SU-DHL-6 (cell line): ENCODE measurements around the gene MYBL2.
A peak's percentile ranks its signal among the peaks of the same experiment; 100 is the strongest.

Experiments
- H2AFZ ChIP-seq: fragments of 200-600 bp; sonication (generic); 2 replicates; pipeline ENCODE4 v1.6.1; 2014; ENCODE audit warnings: low read depth, mild to moderate bottlenecking, moderate library complexity, mixed read lengths, antibody characterized with exemption, low read length; ENCODE audit not compliant: severe bottlenecking
- H3F3A ChIP-seq: fragments of 200-600 bp; shearing (Covaris generic); 2 replicates; pipeline ENCODE4 v1.6.0; 2016; ENCODE audit warnings: antibody characterized with exemption, mild to moderate bottlenecking; ENCODE audit not compliant: insufficient read depth
- H3K27ac ChIP-seq: fragments of 200-600 bp; sonication (generic); 2 replicates; pipeline ENCODE4 v1.5.1; 2016; ENCODE audit warnings: low read depth, mild to moderate bottlenecking, low read length, moderate library complexity, mixed read lengths
- H3K27me3 ChIP-seq: fragments of 200-600 bp; sonication (generic), shearing (Covaris generic); 2 replicates; pipeline ENCODE4 v1.6.0; 2014; ENCODE audit warnings: mild to moderate bottlenecking, low read length
- H3K36me3 ChIP-seq: fragments of 200-600 bp; sonication (generic); 2 replicates; pipeline ENCODE4 v1.6.1; 2014; ENCODE audit warnings: mild to moderate bottlenecking, low read length, mixed read lengths
- H3K4me2 ChIP-seq: fragments of 300-600, 200-600 bp; shearing (Covaris generic), sonication (generic); 2 replicates; pipeline ENCODE4 v1.6.0; 2014; ENCODE audit warnings: low read length, low read depth, mild to moderate bottlenecking; ENCODE audit not compliant: poor library complexity, severe bottlenecking
- H3K4me3 ChIP-seq: fragments of 200-600 bp; sonication (generic); 2 replicates; pipeline ENCODE4 v1.5.1; 2014; ENCODE audit warnings: antibody characterized with exemption, low read length, mild to moderate bottlenecking, mixed read lengths; ENCODE audit not compliant: insufficient read depth, poor library complexity, severe bottlenecking
- H3K79me2 ChIP-seq: fragments of 200-600 bp; sonication (generic); 2 replicates; pipeline ENCODE4 v1.6.1; 2014; ENCODE audit warnings: mild to moderate bottlenecking, low read length, moderate library complexity; ENCODE audit not compliant: insufficient read depth
- H3K9ac ChIP-seq: fragments of 200-600 bp; sonication (generic); 2 replicates; pipeline ENCODE4 v1.7.0; 2014; ENCODE audit warnings: mild to moderate bottlenecking, low read length
- H3K9me2 ChIP-seq: fragments of 200-600 bp; sonication (generic); replicated peaks from 2 replicates; pipeline ENCODE4 v1.6.1; 2014; ENCODE audit warnings: low read length; ENCODE audit not compliant: insufficient read depth
- H3K9me3 ChIP-seq: fragments of 200-600 bp; sonication (generic); 2 replicates; pipeline ENCODE4 v1.6.1; 2014; ENCODE audit warnings: low read length, mixed read lengths; ENCODE audit not compliant: insufficient read depth
- H4K20me1 ChIP-seq: fragments of 200-600 bp; sonication (generic); 2 replicates; pipeline ENCODE4 v1.6.1; 2014; ENCODE audit warnings: low read depth, mild to moderate bottlenecking, antibody characterized with exemption, low read length, moderate library complexity, mixed read lengths
- CTCF ChIP-seq: fragments of 200-600 bp; sonication (generic); IDR thresholded peaks from one replicate; pipeline ENCODE4 v1.5.1; 2017; ENCODE audit warnings: antibody characterized with exemption, mild to moderate bottlenecking, low read length, moderate library complexity; ENCODE audit not compliant: insufficient read depth, poor library complexity, severe bottlenecking
- EZH2phosphoT487 ChIP-seq: fragments of 200-600 bp; sonication (generic), shearing (Covaris generic); conservative IDR thresholded peaks from 2 replicates; pipeline ENCODE4 v1.6.1; 2018; ENCODE audit warnings: mild to moderate bottlenecking, antibody characterized with exemption, low read length, moderate library complexity, mixed read lengths

Gene MYBL2

GRCh38 chr20:43750774-43751166 lies 83.9 kb downstream of the MYBL2 start:
- no peaks in the 10 kb centered on the region for H3F3A ChIP-seq
- no peaks in the 10 kb centered on the region for H3K9me3 ChIP-seq
- no peaks in the 10 kb centered on the region for H3K36me3 ChIP-seq
- H3K9ac ChIP-seq: no peak overlapping the region
- no peaks in the 10 kb centered on the region for H3K9me2 ChIP-seq
- no peak overlapping the region for H2AFZ ChIP-seq
- H4K20me1 ChIP-seq: no peaks in the 10 kb centered on the region
- H3K27ac ChIP-seq: no peak overlapping the region; the same call in 1 of the 2 replicates
- no peak overlapping the region for H3K4me3 ChIP-seq
- no peak for TF ChIP-seq CTCF
- no peak for TF ChIP-seq EZH2phosphoT487
- H3K27me3 ChIP-seq: no peaks in the 10 kb centered on the region
- H3K79me2 ChIP-seq: no peaks in the 10 kb centered on the region
- no peak overlapping the region for H3K4me2 ChIP-seq

- no peaks in the 10 kb centered on the region for H3K36me3 ChIP-seq
- H3F3A ChIP-seq: no peaks in the 10 kb centered on the region
- H3K9me3 ChIP-seq: no peaks in the 10 kb centered on the region
- H3K79me2 ChIP-seq: no peaks in the 10 kb centered on the region
- no peak overlapping the region for H3K9ac ChIP-seq
- no peak overlapping the region for H3K4me3 ChIP-seq
- peak overlapping the region; percentile 47 for H3K27ac ChIP-seq
- no peaks in the 10 kb centered on the region for H3K9me2 ChIP-seq
- no peak overlapping the region for H2AFZ ChIP-seq
- H3K27me3 ChIP-seq: no peaks in the 10 kb centered on the region
- TF ChIP-seq EZH2phosphoT487 (no peak), CTCF (no peak)
- no peaks in the 10 kb centered on the region for H4K20me1 ChIP-seq
- H3K4me2 ChIP-seq: peak overlapping the region; percentile 32
Observed at GRCh38 chr20:43751167-43752050, 84.5 kb downstream of the MYBL2 start.

GRCh38 chr20:43752051-43752360 lies 85.1 kb downstream of the MYBL2 start:
- Histone ChIP-seq H3K9ac (no peak overlapping the region), H3K9me3 (no peaks in the 10 kb centered on the region), H3K4me3 (no peak overlapping the region), H3K4me2 (peak overlapping the region; percentile 32), H2AFZ (no peak overlapping the region), H3K79me2 (no peaks in the 10 kb centered on the region), H3K27me3 (no peaks in the 10 kb centered on the region), H3K27ac (no peak overlapping the region), H3K9me2 (no peaks in the 10 kb centered on the region), H4K20me1 (no peaks in the 10 kb centered on the region), H3F3A (no peaks in the 10 kb centered on the region), H3K36me3 (no peaks in the 10 kb centered on the region)
- TF ChIP-seq EZH2phosphoT487 (no peak), CTCF (no peak)
